ENCODE data around the gene SMIM32. TPM values are rescaled to one million over a fixed set of nuclear protein-coding genes. Genes with fewer than 3 reads are reported as not detected.
A peak's percentile ranks its signal among the peaks of the same experiment; 100 is the strongest.

Gene SMIM32
- total RNA-seq, 1 donor from 2014 or later = not detected

GRCh38 chr5:136192015-136192525 is 892 bp downstream of the SMIM32 start:
- intact Hi-C loops (cut with micrococcal nuclease) = no loop called here
- ATAC-seq (peak; percentile 53), DNase-seq (no peak)

GRCh38 chr5:136191304-136192014 is 1.5 kb downstream of the SMIM32 start:
- ATAC-seq (no peak), DNase-seq (no peak)
- intact Hi-C loops (cut with micrococcal nuclease) = no loop called here

GRCh38 chr5:136190904-136191303 is 2.1 kb downstream of the SMIM32 start:
- intact Hi-C loops (cut with micrococcal nuclease) = no loop called here

GRCh38 chr5:136190091-136190720 is 2.8 kb downstream of the SMIM32 start:
- intact Hi-C loops (cut with micrococcal nuclease) = no loop called here
- no peak for ATAC-seq
- DNase-seq = no peak

More at GRCh38 chr5:136190904-136191303, 2.1 kb downstream of the SMIM32 start:
- ATAC-seq = no peak
- no peak for DNase-seq

- intact Hi-C loops (cut with micrococcal nuclease) = loop anchor here (10.0 kb wide), 1 partner anchor 264 kb away; no protein-coding TSS in a partner anchor
- DNase-seq (no peak), ATAC-seq (no peak)
These were observed 4.1 kb downstream of the SMIM32 start for GRCh38 chr5:136188859-136189258.

GRCh38 chr5:136186796-136187195 is 6.2 kb downstream of the SMIM32 start:
- intact Hi-C loops (cut with micrococcal nuclease) = loop anchor here (10.0 kb wide), 1 partner anchor 262 kb away; no protein-coding TSS in a partner anchor
- DNase-seq (no peak), ATAC-seq (no peak)

GRCh38 chr5:136185974-136186665 is 6.8 kb downstream of the SMIM32 start:
- no peak for ATAC-seq
- intact Hi-C loops (cut with micrococcal nuclease) = loop anchor here (10.0 kb wide), 1 partner anchor 261 kb away; no protein-coding TSS in a partner anchor
- DNase-seq = no peak

- intact Hi-C loops (cut with micrococcal nuclease) = loop anchor here (10.0 kb wide), 1 partner anchor 258 kb away; no protein-coding TSS in a partner anchor
- no peak for DNase-seq
- ATAC-seq = no peak
These were observed 10.3 kb downstream of the SMIM32 start for GRCh38 chr5:136182618-136183017.

- ATAC-seq (peak; percentile 57), DNase-seq (no peak)
- intact Hi-C loops (cut with micrococcal nuclease) = loop anchor here (10.0 kb wide), 2 partner anchors 89 to 229 kb away; no protein-coding TSS in a partner anchor
These were observed 18.8 kb downstream of the SMIM32 start for GRCh38 chr5:136174021-136174659.

GRCh38 chr5:136169218-136169617 is 23.7 kb downstream of the SMIM32 start:
- intact Hi-C loops (cut with micrococcal nuclease) = no loop called here
- no peak for ATAC-seq
- no peak for DNase-seq

GRCh38 chr5:136166909-136167308 is 26.1 kb downstream of the SMIM32 start:
- DNase-seq = no peak
- intact Hi-C loops (cut with micrococcal nuclease) = no loop called here
- no peak for ATAC-seq

- intact Hi-C loops (cut with micrococcal nuclease) = no loop called here
- DNase-seq (no peak), ATAC-seq (no peak)
These were observed 28.7 kb downstream of the SMIM32 start for GRCh38 chr5:136164226-136164625.

- DNase-seq (no peak), ATAC-seq (no peak)
- intact Hi-C loops (cut with micrococcal nuclease) = no loop called here
These were observed 31.0 kb downstream of the SMIM32 start for GRCh38 chr5:136162008-136162407.

GRCh38 chr5:136159457-136159856 is 33.5 kb downstream of the SMIM32 start:
- intact Hi-C loops (cut with micrococcal nuclease) = no loop called here
- DNase-seq (no peak), ATAC-seq (peak; percentile 22)

- no peak for DNase-seq
- ATAC-seq = no peak
- intact Hi-C loops (cut with micrococcal nuclease) = no loop called here
These were observed 35.4 kb downstream of the SMIM32 start for GRCh38 chr5:136157514-136157913.

- ATAC-seq (no peak), DNase-seq (no peak)
- intact Hi-C loops (cut with micrococcal nuclease) = no loop called here
These were observed 37.2 kb downstream of the SMIM32 start for GRCh38 chr5:136155761-136156160.

GRCh38 chr5:136155078-136155477 is 37.9 kb downstream of the SMIM32 start:
- ATAC-seq = no peak
- DNase-seq = no peak
- intact Hi-C loops (cut with micrococcal nuclease) = no loop called here

GRCh38 chr5:136153581-136154236 is 39.3 kb downstream of the SMIM32 start:
- intact Hi-C loops (cut with micrococcal nuclease) = no loop called here
- no peak for ATAC-seq
- DNase-seq = no peak

- no peak for DNase-seq
- intact Hi-C loops (cut with micrococcal nuclease) = no loop called here
- no peak for ATAC-seq
These were observed 43.1 kb downstream of the SMIM32 start for GRCh38 chr5:136149891-136150290.

Data from left ventricle myocardium superior (tissue), 1 donor.